Right lobe of liver (tissue), 4 donors: ENCODE results near the gene RNFT1.
"Not testable (repeated sequence)": the region's sequence is repeated elsewhere in the genome, so short reads cannot be mapped to it uniquely, and the experiment has no call there.

Source experiments
- CTCF ChIP-seq, 4 donors: fragments of 200-600 bp in 3 of 4; fragments of 450-650 bp in 1 of 4; IDR thresholded peaks; one replicate each; pipeline versions ENCODE4 v1.5.1 to v1.8.0; 2016 to 2022; ENCODE audit warnings: antibody characterized with exemption in 4 of 4, mild to moderate bottlenecking in 2 of 4
- POLR2A ChIP-seq: fragments of 450-650 bp; IDR thresholded peaks from one replicate; pipeline ENCODE4 v1.6.1; 2017; ENCODE audit warnings: antibody characterized with exemption, mild to moderate bottlenecking
- donor health status: DM: no; HTN: no; CAD: no.
- donor health status: DM: no; HTN: no; CAD: no.
- donor health status: DM: no; HTN: yes; CAD: no.

- not testable (repeated sequence) for TF ChIP-seq CTCF (IDR thresholded peaks at IDR 0.05); POLR2A
Measured at GRCh38 chr17:59933317-59933716, 31.2 kb downstream of the RNFT1 start.
